Cardiac muscle cell (in vitro differentiated cells and primary cell): ENCODE measurements around the gene SMARCC2. TPM values are rescaled to one million over a fixed set of nuclear protein-coding genes. Genes with fewer than 3 reads are reported as not detected.

ENCODE experiments used
- DNase-seq, 2 donors: peaks; one replicate each; pipeline versions ENCODE4 v3.0.0 to v3.0.0-alpha.2; 2010 to 2017; ENCODE audit warnings: low read depth in 1 of 2, low spot score in 1 of 2
- H3K27ac ChIP-seq: fragments of 200-600 bp; sonication (generic); 2 replicates; pipeline ENCODE4 v1.5.1; 2016
- H3K27me3 ChIP-seq: fragments of 200-600 bp; sonication (generic); 2 replicates; pipeline ENCODE4 v1.6.0; 2016; ENCODE audit warnings: control low read depth
- H3K36me3 ChIP-seq: fragments of 200-600 bp; sonication (generic); 2 replicates; pipeline ENCODE4 v1.5.1; 2016; ENCODE audit warnings: control low read depth
- H3K4me1 ChIP-seq: fragments of 200-600 bp; sonication (generic); 2 replicates; pipeline ENCODE4 v1.8.1; 2017; ENCODE audit warnings: low read depth, mild to moderate bottlenecking, mixed run types
- H3K4me3 ChIP-seq: fragments of 200-600 bp; sonication (generic); 2 replicates; pipeline ENCODE4 v1.5.1; 2016; ENCODE audit warnings: mild to moderate bottlenecking
- H3K9me3 ChIP-seq: fragments of 200-600 bp; sonication (generic); 2 replicates; pipeline ENCODE4 v1.5.1; 2017; ENCODE audit warnings: low read depth, mild to moderate bottlenecking, control low read depth
- CTCF ChIP-seq: IDR thresholded peaks from 2 replicates; pipeline ENCODE4 v1.5.1; 2012; ENCODE audit warnings: low read depth, mild to moderate bottlenecking, low read length
- polyA plus RNA-seq: library from polyadenylated mRNA; unstranded; fragments of >200 nt; fragmentation: Nextera tagmentation; extraction: Ambion mirVana; gene quantifications from 2 replicates; pipeline ENCODE4 v1.2.1, GENCODE V29; 2016
- total RNA-seq: library from RNA; depleted of rRNA; stranded (reverse); fragments of >200 nt; gene quantifications from 2 replicates; pipeline ENCODE4 v1.2.3, GENCODE V29; 2016

The SMARCC2 gene
- total and polyA plus RNA-seq, 2 experiments from 2014 or later = 79.6 to 94.2 TPM

GRCh38 chr12:56137853-56138571 lies 51.3 kb downstream of the SMARCC2 start:
- no peak for TF ChIP-seq CTCF
- Histone ChIP-seq H3K9me3 (no peaks in the 10 kb centered on the region), H3K27ac (no peak overlapping the region), H3K27me3 (no peaks in the 10 kb centered on the region), H3K4me1 (no peaks in the 10 kb centered on the region), H3K36me3 (peaks cover 41% of the 10 kb centered on the region), H3K4me3 (no peak overlapping the region)
- no peak for DNase-seq

- Histone ChIP-seq H3K27me3 (no peaks in the 10 kb centered on the region), H3K27ac (no peak overlapping the region), H3K9me3 (no peaks in the 10 kb centered on the region), H3K36me3 (peaks cover 45% of the 10 kb centered on the region), H3K4me1 (peaks cover under 1% of the 10 kb centered on the region), H3K4me3 (no peak overlapping the region)
- DNase-seq = no peak
- no peak for TF ChIP-seq CTCF
Measured at GRCh38 chr12:56134897-56135296, 54.4 kb downstream of the SMARCC2 start.

GRCh38 chr12:56130876-56131275 lies 58.4 kb downstream of the SMARCC2 start:
- TF ChIP-seq CTCF = no peak
- H3K36me3 ChIP-seq = peaks cover 20% of the 10 kb centered on the region

GRCh38 chr12:56129942-56130495 lies 59.3 kb downstream of the SMARCC2 start:
- H3K4me1 ChIP-seq = peaks cover 22% of the 10 kb centered on the region
- peaks cover 20% of the 10 kb centered on the region for H3K36me3 ChIP-seq
- no peak for TF ChIP-seq CTCF
- H3K27me3 ChIP-seq = no peaks in the 10 kb centered on the region
- H3K27ac ChIP-seq = no peak overlapping the region
- H3K4me3 ChIP-seq = no peak overlapping the region
- no peak for DNase-seq
- no peaks in the 10 kb centered on the region for H3K9me3 ChIP-seq

More at GRCh38 chr12:56130876-56131275, 58.4 kb downstream of the SMARCC2 start:
- H3K9me3 ChIP-seq = no peaks in the 10 kb centered on the region
- H3K4me1 ChIP-seq = peaks cover 22% of the 10 kb centered on the region
- no peak for DNase-seq
- no peaks in the 10 kb centered on the region for H3K27me3 ChIP-seq
- no peak overlapping the region for H3K27ac ChIP-seq
- H3K4me3 ChIP-seq = no peak overlapping the region

- Histone ChIP-seq H3K27ac (peak overlapping the region; percentile 58), H3K27me3 (no peaks in the 10 kb centered on the region), H3K4me3 (peak overlapping the region; percentile 66), H3K4me1 (peaks cover 22% of the 10 kb centered on the region), H3K9me3 (no peaks in the 10 kb centered on the region), H3K36me3 (peaks cover 20% of the 10 kb centered on the region)
- peak; percentile 62 to 68 for DNase-seq
- TF ChIP-seq CTCF = no peak
Measured at GRCh38 chr12:56129206-56129941, 59.9 kb downstream of the SMARCC2 start.
